Trophoblast cell (in vitro differentiated cells and primary cell): ENCODE data around the gene ITPR1.
A peak's percentile ranks its signal among the peaks of the same experiment; 100 is the strongest.

Experiments
- DNase-seq, 2 donors: peaks; one replicate each; pipeline ENCODE4 v3.0.0-alpha.2; 2016
- H2AFZ ChIP-seq: 2 replicates; pipeline ENCODE4 v1.6.1; 2013; ENCODE audit warnings: low read length, moderate library complexity, mild to moderate bottlenecking; ENCODE audit not compliant: insufficient read depth, poor library complexity
- H2AK5ac ChIP-seq: 2 replicates; pipeline ENCODE4 v1.6.1; 2013; ENCODE audit warnings: mild to moderate bottlenecking, low read length
- H2BK120ac ChIP-seq: 2 replicates; pipeline ENCODE4 v1.6.1; 2013; ENCODE audit warnings: low read length, mild to moderate bottlenecking, moderate library complexity; ENCODE audit not compliant: insufficient read depth, poor library complexity
- H2BK12ac ChIP-seq: 2 replicates; pipeline ENCODE4 v1.6.1; 2013; ENCODE audit warnings: mild to moderate bottlenecking, low read length, moderate library complexity
- H2BK5ac ChIP-seq: 2 replicates; pipeline ENCODE4 v1.6.1; 2013; ENCODE audit warnings: low read length, low read depth, moderate library complexity, mild to moderate bottlenecking; ENCODE audit not compliant: poor library complexity
- H3K14ac ChIP-seq: 2 replicates; pipeline ENCODE4 v1.6.1; 2013; ENCODE audit warnings: mild to moderate bottlenecking, low read length
- H3K18ac ChIP-seq: 2 replicates; pipeline ENCODE4 v1.6.1; 2013; ENCODE audit warnings: mild to moderate bottlenecking, low read length
- H3K23ac ChIP-seq: 2 replicates; pipeline ENCODE4 v1.6.1; 2013; ENCODE audit warnings: low read length
- H3K27ac ChIP-seq: 2 replicates; pipeline ENCODE4 v1.5.1; 2013; ENCODE audit warnings: low read depth, mild to moderate bottlenecking, inconsistent platforms, low read length, moderate library complexity
- H3K27me3 ChIP-seq: 2 replicates; pipeline ENCODE4 v1.6.1; 2013; ENCODE audit warnings: inconsistent platforms, mild to moderate bottlenecking, low read length, moderate library complexity; ENCODE audit not compliant: insufficient read depth
- H3K36me3 ChIP-seq, 2 experiments: 1 replicate in 1 of 2; 2 replicates in 1 of 2; pipeline ENCODE4 v1.6.1; 2013; ENCODE audit warnings: low read length in 2 of 2, mild to moderate bottlenecking in 2 of 2, moderate library complexity in 1 of 2; ENCODE audit not compliant: insufficient read depth in 2 of 2, control insufficient read depth in 1 of 2
- H3K4ac ChIP-seq: 2 replicates; pipeline ENCODE4 v1.6.1; 2013; ENCODE audit warnings: low read depth, mild to moderate bottlenecking, low read length, moderate library complexity
- H3K4me1 ChIP-seq, 2 experiments: 1 replicate in 1 of 2; 2 replicates in 1 of 2; pipeline ENCODE4 v1.6.1; 2013; ENCODE audit warnings: low read length in 2 of 2, mild to moderate bottlenecking in 2 of 2, moderate library complexity in 1 of 2; ENCODE audit not compliant: insufficient read depth in 2 of 2, control insufficient read depth in 1 of 2
- H3K4me2 ChIP-seq: 2 replicates; pipeline ENCODE4 v1.6.1; 2013; ENCODE audit warnings: inconsistent platforms, mild to moderate bottlenecking, low read length, moderate library complexity
- H3K4me3 ChIP-seq: 2 replicates; pipeline ENCODE4 v1.5.1; 2013; ENCODE audit warnings: mild to moderate bottlenecking, low read depth, low read length, inconsistent platforms
- H3K79me1 ChIP-seq: one replicate; pipeline ENCODE4 v1.6.1; 2013; ENCODE audit warnings: low read length
- H3K79me2 ChIP-seq: 2 replicates; pipeline ENCODE4 v1.6.1; 2013; ENCODE audit warnings: low read length, mild to moderate bottlenecking; ENCODE audit not compliant: control insufficient read depth, insufficient read depth, poor library complexity
- H3K9ac ChIP-seq: 2 replicates; pipeline ENCODE4 v1.6.1; 2013; ENCODE audit warnings: mild to moderate bottlenecking, low read length
- H3K9me3 ChIP-seq: 2 replicates; pipeline ENCODE4 v1.6.1; 2013; ENCODE audit warnings: low read depth, mild to moderate bottlenecking, control low read depth, inconsistent platforms, low read length; ENCODE audit not compliant: insufficient read depth
- H4K12ac ChIP-seq: 2 replicates; pipeline ENCODE4 v1.6.1; 2013; ENCODE audit warnings: low read depth, mild to moderate bottlenecking, low read length, moderate library complexity
- H4K8ac ChIP-seq: 2 replicates; pipeline ENCODE4 v1.6.1; 2013; ENCODE audit warnings: low read depth, mild to moderate bottlenecking, low read length, moderate library complexity
- H4K91ac ChIP-seq: one replicate; pipeline ENCODE4 v1.6.1; 2013; ENCODE audit warnings: low read depth, mild to moderate bottlenecking, low read length, moderate library complexity
- WGBS: extraction: QIAGEN DNeasy Blood & Tissue Kit; methylation state at CpG from one replicate; pipeline ENCODE4 v1.1.7; 2013; ENCODE audit warnings: missing lambda C conversion rate; ENCODE audit not compliant: insufficient read length, insufficient coverage; ENCODE audit errors: extremely low coverage; 5-methylcytosine and 5-hydroxymethylcytosine counted together

Gene ITPR1

GRCh38 chr3:4830586-4830914 is 337.4 kb downstream of the ITPR1 start:
- DNase-seq = no peak
- H3K4me1 ChIP-seq = peaks cover 32 to 34% of the 10 kb centered on the region in 2 experiments
- H3K14ac ChIP-seq = peak overlapping the region; percentile 99
- peak overlapping the region; percentile 72 for H4K12ac ChIP-seq
- peak overlapping the region; percentile 58 for H4K8ac ChIP-seq
- peak overlapping the region; percentile 65 for H3K9ac ChIP-seq
- H3K23ac ChIP-seq = no peak overlapping the region
- H2AK5ac ChIP-seq = peak overlapping the region; percentile 98
- no CpG with 5 or more reads among the region's 5 CpGs for WGBS
- peak overlapping the region; percentile 99 for H3K27ac ChIP-seq
- peak overlapping the region; percentile 63 for H2AFZ ChIP-seq
- no peaks in the 10 kb centered on the region for H3K36me3 ChIP-seq
- peaks cover 11% of the 10 kb centered on the region for H3K79me2 ChIP-seq
- H4K91ac ChIP-seq = peak overlapping the region; percentile 99
- H3K4me2 ChIP-seq = peak overlapping the region; percentile 9
- peak overlapping the region; percentile 99 for H2BK12ac ChIP-seq
- peaks cover 54% of the 10 kb centered on the region for H3K79me1 ChIP-seq
- H3K18ac ChIP-seq = peak overlapping the region; percentile 95
- peak overlapping the region; percentile 100 for H2BK120ac ChIP-seq
- H3K27me3 ChIP-seq = no peaks in the 10 kb centered on the region
- H2BK5ac ChIP-seq = peak overlapping the region; percentile 99
- no peak overlapping the region for H3K4me3 ChIP-seq
- no peaks in the 10 kb centered on the region for H3K9me3 ChIP-seq
- peak overlapping the region; percentile 98 for H3K4ac ChIP-seq

GRCh38 chr3:4831580-4831950 is 338.4 kb downstream of the ITPR1 start:
- peak overlapping the region; percentile 57 for H3K14ac ChIP-seq
- H3K27me3 ChIP-seq = no peaks in the 10 kb centered on the region
- peak overlapping the region; percentile 92 for H2BK5ac ChIP-seq
- H3K9ac ChIP-seq = no peak overlapping the region
- H2BK120ac ChIP-seq = peak overlapping the region; percentile 94
- H3K18ac ChIP-seq = no peak overlapping the region
- no peak overlapping the region for H3K4me3 ChIP-seq
- no peaks in the 10 kb centered on the region for H3K36me3 ChIP-seq
- H3K4me1 ChIP-seq = peaks cover 26 to 29% of the 10 kb centered on the region in 2 experiments
- H2AFZ ChIP-seq = no peak overlapping the region
- H3K9me3 ChIP-seq = no peaks in the 10 kb centered on the region
- peak; percentile 31 to 52 for DNase-seq
- H3K23ac ChIP-seq = no peak overlapping the region
- H2AK5ac ChIP-seq = no peak overlapping the region
- no peak overlapping the region for H4K8ac ChIP-seq
- no peak overlapping the region for H2BK12ac ChIP-seq
- H3K4ac ChIP-seq = no peak overlapping the region
- peaks cover 45% of the 10 kb centered on the region for H3K79me1 ChIP-seq
- H3K79me2 ChIP-seq = peaks cover 8% of the 10 kb centered on the region
- H3K4me2 ChIP-seq = peak overlapping the region; percentile 6
- peak overlapping the region; percentile 97 for H4K91ac ChIP-seq
- WGBS = no CpG with 5 or more reads among the region's 4 CpGs
- no peak overlapping the region for H4K12ac ChIP-seq
- peak overlapping the region; percentile 94 for H3K27ac ChIP-seq

- H2AFZ ChIP-seq = no peak overlapping the region
- peak overlapping the region; percentile 11 for H4K8ac ChIP-seq
- no peak overlapping the region for H3K4me3 ChIP-seq
- H3K79me2 ChIP-seq = peaks cover 7% of the 10 kb centered on the region
- H3K27me3 ChIP-seq = no peaks in the 10 kb centered on the region
- no CpG with 5 or more reads among the region's 5 CpGs for WGBS
- H3K23ac ChIP-seq = no peak overlapping the region
- no peaks in the 10 kb centered on the region for H3K36me3 ChIP-seq
- peaks cover 31% of the 10 kb centered on the region for H3K79me1 ChIP-seq
- peak overlapping the region; percentile 4 for H3K27ac ChIP-seq
- H3K9ac ChIP-seq = no peak overlapping the region
- peak overlapping the region; percentile 27 for H3K18ac ChIP-seq
- H2AK5ac ChIP-seq = peak overlapping the region; percentile 11
- peaks cover 19 to 20% of the 10 kb centered on the region in 2 experiments for H3K4me1 ChIP-seq
- peak overlapping the region; percentile 30 for H3K14ac ChIP-seq
- no peaks in the 10 kb centered on the region for H3K9me3 ChIP-seq
- peak overlapping the region; percentile 1 for H3K4ac ChIP-seq
- H2BK5ac ChIP-seq = no peak overlapping the region
- H3K4me2 ChIP-seq = no peak overlapping the region
- H2BK12ac ChIP-seq = peak overlapping the region; percentile 80
- no peak for DNase-seq
- H4K12ac ChIP-seq = no peak overlapping the region
- H2BK120ac ChIP-seq = peak overlapping the region; percentile 44
- H4K91ac ChIP-seq = peak overlapping the region; percentile 78
Observed at GRCh38 chr3:4833471-4833870, 340.3 kb downstream of the ITPR1 start.

- Histone ChIP-seq H3K4me3 (no peak overlapping the region), H2BK12ac (peak overlapping the region; percentile 96), H3K23ac (no peak overlapping the region), H3K79me1 (peaks cover 31% of the 10 kb centered on the region), H3K4me2 (no peak overlapping the region), H3K9ac (no peak overlapping the region), H2BK5ac (no peak overlapping the region), H2AK5ac (peak overlapping the region; percentile 98), H2AFZ (no peak overlapping the region), H3K27ac (no peak overlapping the region), H3K36me3 (no peaks in the 10 kb centered on the region), H4K12ac (no peak overlapping the region), H4K8ac (peak overlapping the region; percentile 33), H3K4me1 (peaks cover 18 to 20% of the 10 kb centered on the region in 2 experiments), H3K14ac (peak overlapping the region; percentile 15), H2BK120ac (peak overlapping the region; percentile 55), H3K18ac (peak overlapping the region; percentile 55), H3K9me3 (no peaks in the 10 kb centered on the region), H3K27me3 (no peaks in the 10 kb centered on the region), H4K91ac (peak overlapping the region; percentile 91), H3K79me2 (peaks cover 7% of the 10 kb centered on the region), H3K4ac (no peak overlapping the region)
- no CpG with 5 or more reads among the region's 8 CpGs for WGBS
- no peak for DNase-seq
Observed at GRCh38 chr3:4834403-4834866, 341.3 kb downstream of the ITPR1 start.
